ENCODE measurements around the gene FIBIN. TPM values are rescaled to one million over a fixed set of nuclear protein-coding genes. Genes with fewer than 3 reads are reported as not detected.

FIBIN gene
- total RNA-seq, result 10 to 100 TPM in 3 of 9 donors, 1 to 10 TPM in 6; 5.5 to 16.4 (median 8.3) TPM
- polyA plus RNA-seq, result 1 to 10 TPM; 5.4 to 5.7 TPM
- long read RNA-seq, donor 1, transcript FIBIN-201 (1 exons, 1,938 nt), result major isoform, 9 of 9 reads
- long read RNA-seq, donor 1, partial matches to known transcripts, result 0 of 9 reads
- long read RNA-seq, donor 1, other reads (novel, unspliced or antisense), result 0 of 9 reads
- long read RNA-seq, donor 2, transcript FIBIN-201 (1 exons, 1,938 nt), result major isoform, 25 of 25 reads
- long read RNA-seq, donor 2, partial matches to known transcripts, result 0 of 25 reads
- long read RNA-seq, donor 2, other reads (novel, unspliced or antisense), result 0 of 25 reads
- long read RNA-seq, donor 3, transcript FIBIN-201 (1 exons, 1,938 nt), result major isoform, 16 of 16 reads
- long read RNA-seq, donor 3, partial matches to known transcripts, result 0 of 16 reads
- long read RNA-seq, donor 3, other reads (novel, unspliced or antisense), result 0 of 16 reads

- TF ChIP-seq CTCF (IDR thresholded peaks at IDR 0.05) (no peak), POLR2A (IDR thresholded peaks at IDR 0.05) (peak in 1 of 2 donors; percentile 45)
- Histone ChIP-seq H3K4me3 (peak within 1 kb of the TSS; percentile 27 to 70 (median 52)), H3K9me3 (no peaks in the 10 kb centered on the region), H3K27ac (peak within 1 kb of the TSS; percentile 56 to 90 (median 80)), H3K36me3 (no peaks in the 10 kb centered on the region), H3K4me1 (peaks cover 0 to 6% (median 0%) of the 10 kb centered on the region in 12 donors), H3K27me3 (peaks cover 0 to 8% (median 0%) of the 10 kb centered on the region in 9 donors)
- DNase-seq (peak; percentile 20 to 63 (median 30)), ATAC-seq (peak; percentile 30 to 71 (median 64))
- intact Hi-C loops (cut with DNase I), result no loop called here
- WGBS, 4 donors, result 4 to 22% (median 8%) methylated on average over 13 to 22 of the region's 22 CpGs
Measured at GRCh38 chr11:26993965-26994457, at the start of gene FIBIN. Gene FIBIN, plus strand, starts transcription at chr11:26994112. Its CDS starts 415 bp downstream, at chr11:26994527.

GRCh38 chr11:26944866-26945664, 48.8 kb upstream of the FIBIN start:
- ATAC-seq, result no peak
- no peak for TF ChIP-seq CTCF (IDR thresholded peaks at IDR 0.05)
- H3K27me3 ChIP-seq, result no peaks in the 10 kb centered on the region
- no peak overlapping the region for H3K4me3 ChIP-seq
- peak overlapping the region in 1 of 12 donors; percentile 37 for H3K27ac ChIP-seq
- H3K9me3 ChIP-seq, result peaks cover 0 to under 1% (median 0%) of the 10 kb centered on the region in 12 donors
- no peak for DNase-seq
- intact Hi-C loops (cut with DNase I), result no loop called here
- 36 to 48% (median 43%) methylated on average over 3 of the region's 3 CpGs for WGBS, 4 donors
- H3K36me3 ChIP-seq, result no peaks in the 10 kb centered on the region
- peaks cover 0 to 15% (median 0%) of the 10 kb centered on the region in 12 donors for H3K4me1 ChIP-seq

GRCh38 chr11:26946257-26946716, 47.6 kb upstream of the FIBIN start:
- H3K4me1 ChIP-seq, result peaks cover 0 to 15% (median 0%) of the 10 kb centered on the region in 12 donors
- no peak overlapping the region for H3K4me3 ChIP-seq
- 66 to 83% (median 71%) methylated on average over 2 of the region's 2 CpGs for WGBS, 4 donors
- no peaks in the 10 kb centered on the region for H3K27me3 ChIP-seq
- H3K27ac ChIP-seq, result peak overlapping the region in 2 of 12 donors; percentile 43 to 60
- ATAC-seq, result no peak
- DNase-seq, result no peak
- TF ChIP-seq CTCF (IDR thresholded peaks at IDR 0.05) (no peak), POLR2A (IDR thresholded peaks at IDR 0.05) (no peak)
- H3K9me3 ChIP-seq, result no peaks in the 10 kb centered on the region
- intact Hi-C loops (cut with DNase I), result no loop called here
- H3K36me3 ChIP-seq, result no peaks in the 10 kb centered on the region

All from heart left ventricle (tissue), 16 donors.